Muscle of arm (tissue), 12 donors: Measurements from ENCODE around the gene TMEM69. TPM values are rescaled to one million over a fixed set of nuclear protein-coding genes. Genes with fewer than 3 reads are reported as not detected.
"Not testable (repeated sequence)": the region's sequence is repeated elsewhere in the genome, so short reads cannot be mapped to it uniquely, and the experiment has no call there.

Experiments
- DNase-seq: peaks from one replicate; pipeline ENCODE4 v3.0.0-alpha.2; 2013
- polyA plus RNA-seq, 12 donors: library from polyadenylated mRNA; unstranded; fragments of 120-200 nt; gene quantifications; one replicate each; pipeline ENCODE4 v1.2.1, GENCODE V29; 2013; ENCODE audit not compliant: insufficient read length in 12 of 12

The TMEM69 gene
- polyA plus RNA-seq, 12 donors, result 17.7 to 44.9 (median 32.5) TPM; not detected in 1

DNA sequence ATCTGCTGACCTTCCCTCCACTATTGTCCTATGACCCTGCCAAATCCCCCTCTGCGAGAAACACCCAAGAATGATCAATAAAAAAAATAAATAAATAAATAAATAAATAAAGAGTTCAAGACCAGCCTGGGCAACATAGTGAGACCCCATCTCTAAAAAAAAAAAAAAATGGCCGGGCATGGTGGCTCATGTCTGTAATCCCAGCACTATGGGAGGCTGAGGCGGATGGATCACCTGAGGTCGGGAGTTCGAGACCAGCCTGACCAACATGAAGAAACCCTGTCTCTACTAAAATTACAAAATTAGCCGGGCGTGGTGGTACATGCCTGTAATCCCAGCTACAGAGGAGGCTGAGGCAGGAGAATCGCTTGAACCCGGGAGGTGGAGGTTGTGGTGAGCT lies 38.0 kb downstream of the TMEM69 start:
- not testable (repeated sequence) for DNase-seq

DNA sequence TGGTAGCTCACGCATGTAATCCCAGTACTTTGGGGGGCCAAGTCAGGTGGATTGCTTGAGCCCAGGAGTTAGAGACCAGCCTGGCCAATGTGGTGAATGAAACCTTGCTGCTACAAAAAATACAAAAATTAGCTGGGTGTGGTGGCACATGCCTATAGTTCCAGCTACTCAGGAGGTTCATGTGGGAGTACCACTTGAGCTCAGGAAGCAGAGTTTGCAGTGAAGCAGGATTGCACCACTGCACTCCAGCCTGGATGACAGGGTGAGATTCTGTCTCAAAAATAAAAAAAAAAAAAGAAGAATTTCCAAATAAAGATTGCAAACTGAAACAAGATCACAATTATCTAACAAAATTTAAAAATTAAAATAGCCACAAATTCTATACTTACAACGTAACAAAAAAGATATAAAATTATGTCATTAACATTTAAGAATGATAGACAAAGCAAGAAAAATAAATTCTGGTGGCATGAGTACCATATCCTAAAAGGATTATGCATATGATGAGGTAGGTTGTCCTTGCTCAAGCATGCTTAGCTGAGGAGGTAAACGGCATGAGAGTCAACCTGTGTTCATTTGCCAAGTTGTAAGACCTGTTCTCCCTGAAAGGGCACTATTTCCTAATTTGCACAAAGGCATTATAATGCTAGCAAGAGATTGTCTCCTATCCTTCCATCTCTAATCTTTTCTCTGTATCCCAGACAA lies 42.2 kb downstream of the TMEM69 start:
- DNase-seq, result no peak

DNA sequence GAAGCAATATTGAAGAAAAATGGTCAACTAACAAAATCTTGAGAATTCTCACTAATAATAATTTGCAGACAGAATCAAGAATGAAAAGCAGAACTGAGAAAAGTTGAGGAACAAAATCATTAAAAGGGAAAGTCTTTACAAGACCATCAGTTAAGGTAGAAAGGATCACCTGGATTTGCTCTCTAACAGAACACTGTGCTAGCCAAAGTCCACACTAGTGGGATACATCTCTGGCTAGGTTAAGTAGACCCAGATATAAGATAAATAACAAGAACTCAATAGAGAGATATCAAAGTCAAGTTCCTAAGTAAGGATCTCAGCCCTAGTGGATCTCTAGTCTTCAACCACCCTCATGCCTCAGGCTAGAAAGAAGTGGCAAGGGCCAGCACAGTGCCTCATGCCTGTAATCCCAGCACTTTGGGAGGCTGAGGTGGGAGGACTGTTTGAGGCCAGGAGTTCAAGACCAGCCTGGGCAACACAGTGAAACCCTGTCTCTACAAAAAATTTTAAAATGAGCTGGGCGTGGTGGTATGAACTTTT lies 42.9 kb downstream of the TMEM69 start:
- no peak for DNase-seq

DNA sequence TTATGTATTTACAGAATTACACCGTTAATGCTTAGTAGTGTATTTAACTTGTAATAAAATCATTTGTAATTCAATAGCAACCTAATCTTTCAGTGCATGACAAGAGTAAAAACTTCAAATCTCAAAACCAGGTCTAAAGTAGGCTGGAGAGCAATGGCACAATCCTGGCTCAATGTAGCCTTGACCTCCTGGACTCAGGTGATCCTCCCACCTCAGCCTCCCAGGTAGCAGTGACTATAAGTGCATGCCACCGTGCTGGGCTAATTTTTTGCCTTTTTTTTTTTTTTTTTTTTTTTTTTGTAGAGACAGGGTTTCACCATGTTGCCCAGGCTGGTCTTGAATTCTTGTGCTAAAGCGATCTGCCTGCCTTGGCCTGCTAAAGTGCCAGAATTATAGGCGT lies 51.2 kb downstream of the TMEM69 start:
- no peak for DNase-seq

DNA sequence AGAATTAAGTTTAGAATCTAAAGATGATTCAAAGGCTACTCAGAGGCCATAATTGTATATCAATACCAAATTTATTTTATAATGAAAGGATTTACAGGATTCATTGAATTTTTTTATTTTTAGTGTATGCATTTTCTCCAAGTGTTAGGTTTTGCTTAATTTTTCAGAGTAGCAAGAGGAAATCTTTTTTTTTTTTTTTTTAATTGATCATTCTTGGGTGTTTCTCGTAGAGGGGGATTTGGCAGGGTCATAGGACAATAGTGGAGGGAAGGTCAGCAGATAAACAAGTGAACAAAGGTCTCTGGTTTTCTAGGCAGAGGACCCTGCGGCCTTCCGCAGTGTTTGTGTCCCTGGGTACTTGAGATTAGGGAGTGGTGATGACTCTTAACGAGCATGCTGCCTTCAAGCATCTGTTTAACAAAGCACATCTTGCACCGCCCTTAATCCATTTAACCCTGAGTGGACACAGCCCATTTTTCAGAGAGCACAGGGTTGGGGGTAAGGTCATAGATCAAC lies 51.7 kb downstream of the TMEM69 start:
- DNase-seq, result not testable (repeated sequence)

Other genes with a start within 250 kb of the TMEM69 start
- gene TESK2, start 197.0 kb upstream of the TMEM69 start, polyA plus RNA-seq, result 1 to 10 TPM in 11 of 12 donors, not detected in 1; 1.9 to 5.4 (median 2.2) TPM
- gene CCDC163, start 188.1 kb upstream of the TMEM69 start, polyA plus RNA-seq, result 1 to 10 TPM in 7 of 12 donors, under 1 TPM in 3, not detected in 2; 0.53 to 4.0 (median 1.1) TPM
- 1 to 10 TPM in 11 of 12 donors, not detected in 1; 2.7 to 9.5 (median 7.3) TPM for gene MMACHC, start 187.9 kb upstream of the TMEM69 start, polyA plus RNA-seq
- gene PRDX1, start 166.3 kb upstream of the TMEM69 start, polyA plus RNA-seq, result 100 to 1,000 TPM in 11 of 12 donors, not detected in 1; 115 to 239 (median 184) TPM
- gene AKR1A1, start 137.4 kb upstream of the TMEM69 start, polyA plus RNA-seq, result 100 to 1,000 TPM in 2 of 12 donors, 10 to 100 TPM in 9, not detected in 1; 69.3 to 137 (median 83.9) TPM
- 100 to 1,000 TPM in 11 of 12 donors, not detected in 1; 110 to 302 (median 153) TPM for gene NASP, start 104.1 kb upstream of the TMEM69 start, polyA plus RNA-seq
- 1 to 10 TPM in 10 of 12 donors, not detected in 2; 1.0 to 2.6 (median 1.6) TPM for gene CCDC17, start 64.1 kb upstream of the TMEM69 start, polyA plus RNA-seq
- gene GPBP1L1, start 1.6 kb upstream of the TMEM69 start, polyA plus RNA-seq, result 100 to 1,000 TPM in 1 of 12 donors, 10 to 100 TPM in 11; 52.4 to 720 (median 69.9) TPM
- gene IPP, start 62.5 kb downstream of the TMEM69 start, polyA plus RNA-seq, result 10 to 100 TPM in 11 of 12 donors, not detected in 1; 15.5 to 25.3 (median 20.2) TPM
- 10 to 100 TPM in 11 of 12 donors, not detected in 1; 62.1 to 98.1 (median 78.3) TPM for gene MAST2, start 115.4 kb downstream of the TMEM69 start, polyA plus RNA-seq